GM12892 (cell line): Measurements from ENCODE around the gene DOCK10.

Experiments
- POLR2A ChIP-seq: IDR thresholded peaks from 2 replicates; pipeline ENCODE4 v1.6.1; 2011; ENCODE audit warnings: low read depth, low read length, control low read depth
- POLR2AphosphoS5 ChIP-seq: IDR thresholded peaks from 2 replicates; pipeline ENCODE4 v1.6.1; 2011; ENCODE audit warnings: low read depth, low read length, control low read depth
- TAF1 ChIP-seq: IDR thresholded peaks from 2 replicates; pipeline ENCODE4 v1.6.1; 2011; ENCODE audit warnings: low read depth, mild to moderate bottlenecking, control low read depth, low read length, borderline replicate concordance

DNA sequence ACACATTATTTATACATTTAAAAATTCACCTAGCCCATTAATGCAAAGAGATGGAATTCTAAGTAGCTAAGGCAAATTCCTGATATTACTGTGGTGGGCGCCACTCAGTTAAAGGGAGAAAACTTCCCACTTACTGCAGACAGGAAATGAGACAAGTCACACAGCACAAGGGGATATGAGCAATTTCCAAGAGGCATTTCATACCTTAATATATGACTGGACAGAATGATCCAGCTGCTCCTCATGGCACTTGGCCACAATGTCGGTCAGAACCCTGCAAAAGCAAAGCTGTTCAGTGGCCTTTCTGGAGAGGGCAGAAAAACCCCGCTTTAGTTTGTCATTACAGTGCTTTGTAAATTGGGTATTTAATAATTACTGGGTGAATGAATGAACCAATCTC, 204.7 kb downstream of the DOCK10 start:
- TF ChIP-seq POLR2AphosphoS5 (no peak), POLR2A (no peak), TAF1 (no peak)
